IMR-90 (cell line): ENCODE data around the gene OGFOD2. TPM values are rescaled to one million over a fixed set of nuclear protein-coding genes. Genes with fewer than 3 reads are reported as not detected.

Experiments used
- ATAC-seq: fragments of 200-7000 bp; cut with Tn5 transposase; 2 replicates; pipeline ENCODE4 v1.9.1; 2020; ENCODE audit warnings: low read depth, mild to moderate bottlenecking, moderate library complexity
- BruUV-seq: library from RNA; stranded (reverse); fragments of 400-500 nt; replicated peaks from 2 replicates; lab custom pipeline; 2021; lab: Mats Ljungman, UMichigan
- CTCF ChIA-PET: fragments of 300-600 bp; formaldehyde crosslinking; extraction: SDS; loops from one replicate; lab custom pipeline; 2021; ENCODE audit warnings: antibody characterized with exemption; lab: Yijun Ruan, JAX
- POLR2A ChIA-PET: fragments of 300-600 bp; sonication (Branson Sonifier 250); formaldehyde crosslinking; loops from one replicate; lab custom pipeline; 2022; ENCODE audit warnings: antibody characterized with exemption; ENCODE audit not compliant: unreplicated experiment; lab: Charles Lee
- DNase-seq: peaks from one replicate; pipeline ENCODE4 v3.0.0; 2013
- H2AFZ ChIP-seq: replicated peaks from 2 replicates; pipeline ENCODE3; 2013; ENCODE audit warnings: low read length, mild to moderate bottlenecking; ENCODE audit not compliant: poor library complexity
- H2AK5ac ChIP-seq: 2 replicates; pipeline ENCODE4 v1.6.1; 2013; ENCODE audit warnings: low read depth, low read length, inconsistent platforms
- H2AK9ac ChIP-seq: replicated peaks from 2 replicates; pipeline ENCODE3; 2013; ENCODE audit warnings: mild to moderate bottlenecking, low read depth, low read length, moderate library complexity; ENCODE audit not compliant: poor library complexity
- H2BK120ac ChIP-seq: 2 replicates; pipeline ENCODE4 v1.6.1; 2013; ENCODE audit warnings: low read depth, low read length, inconsistent platforms
- H2BK15ac ChIP-seq: 3 replicates; pipeline ENCODE4 v1.6.1; 2013; ENCODE audit warnings: low read depth, low read length, inconsistent platforms
- H2BK20ac ChIP-seq: 2 replicates; pipeline ENCODE4 v1.6.1; 2013; ENCODE audit warnings: low read depth, mild to moderate bottlenecking, inconsistent platforms, low read length, moderate library complexity
- H2BK5ac ChIP-seq: 2 replicates; pipeline ENCODE4 v1.6.1; 2013; ENCODE audit warnings: mild to moderate bottlenecking, low read depth, low read length, inconsistent platforms; ENCODE audit not compliant: poor library complexity, severe bottlenecking
- H3K14ac ChIP-seq: replicated peaks from 2 replicates; pipeline ENCODE4 v1.6.1; 2013; ENCODE audit warnings: low read depth, low read length, inconsistent platforms
- H3K18ac ChIP-seq: 2 replicates; pipeline ENCODE4 v1.6.1; 2013; ENCODE audit warnings: low read depth, low read length, control low read depth
- H3K23ac ChIP-seq: 2 replicates; pipeline ENCODE4 v1.6.1; 2013; ENCODE audit warnings: low read depth, low read length, inconsistent platforms
- H3K27ac ChIP-seq: 2 replicates; pipeline ENCODE4 v1.5.1; 2013; ENCODE audit warnings: mild to moderate bottlenecking, control low read depth, low read length; ENCODE audit not compliant: insufficient read depth
- H3K27me3 ChIP-seq: 2 replicates; pipeline ENCODE4 v1.6.1; 2013; ENCODE audit warnings: low read length; ENCODE audit not compliant: control insufficient read depth, insufficient read depth
- H3K36me3 ChIP-seq: 2 replicates; pipeline ENCODE4 v1.6.1; 2013; ENCODE audit warnings: low read length, mixed read lengths; ENCODE audit not compliant: control insufficient read depth, insufficient read depth
- H3K4ac ChIP-seq: 2 replicates; pipeline ENCODE4 v1.6.1; 2013; ENCODE audit warnings: low read depth, low read length, inconsistent platforms
- H3K4me1 ChIP-seq: 2 replicates; pipeline ENCODE4 v1.6.1; 2013; ENCODE audit warnings: low read length, mixed read lengths; ENCODE audit not compliant: control insufficient read depth, insufficient read depth
- H3K4me2 ChIP-seq: 2 replicates; pipeline ENCODE4 v1.6.1; 2013; ENCODE audit warnings: low read depth, mild to moderate bottlenecking, control low read depth, low read length, moderate library complexity
- H3K4me3 ChIP-seq: 2 replicates; pipeline ENCODE4 v1.5.1; 2013; ENCODE audit warnings: low read depth, mild to moderate bottlenecking, control low read depth, low read length, moderate library complexity; ENCODE audit not compliant: insufficient read depth
- H3K56ac ChIP-seq: 2 replicates; pipeline ENCODE4 v1.6.1; 2013; ENCODE audit warnings: low read length, inconsistent platforms; ENCODE audit not compliant: insufficient read depth; ENCODE audit errors: extremely low read depth
- H3K79me1 ChIP-seq, 2 experiments: 2 replicates each; pipeline ENCODE4 v1.6.1; 2013; ENCODE audit warnings: low read length in 2 of 2, inconsistent platforms in 1 of 2, low read depth in 1 of 2
- H3K9ac ChIP-seq: 2 replicates; pipeline ENCODE4 v1.6.1; 2013; ENCODE audit warnings: low read depth, low read length, control low read depth
- H3K9me1 ChIP-seq: 2 replicates; pipeline ENCODE4 v1.6.1; 2013; ENCODE audit warnings: low read length, inconsistent platforms; ENCODE audit not compliant: insufficient read depth
- H3K9me3 ChIP-seq: 2 replicates; pipeline ENCODE4 v1.6.1; 2013; ENCODE audit warnings: low read length; ENCODE audit not compliant: control insufficient read depth, insufficient read depth
- H4K20me1 ChIP-seq: 2 replicates; pipeline ENCODE4 v1.6.1; 2013; ENCODE audit warnings: low read length, inconsistent platforms; ENCODE audit not compliant: insufficient read depth
- H4K5ac ChIP-seq: 2 replicates; pipeline ENCODE4 v1.6.1; 2013; ENCODE audit warnings: mild to moderate bottlenecking, low read depth, low read length, control low read depth
- H4K8ac ChIP-seq, 2 experiments: 2 replicates each; pipeline ENCODE4 v1.6.1; 2013; ENCODE audit warnings: low read depth in 2 of 2, low read length in 2 of 2, control low read depth in 1 of 2, inconsistent platforms in 1 of 2
- H4K91ac ChIP-seq: 2 replicates; pipeline ENCODE4 v1.6.1; 2013; ENCODE audit warnings: low read depth, low read length, inconsistent platforms; ENCODE audit not compliant: insufficient read depth
- BHLHE40 ChIP-seq: fragments of 150-350 bp; IDR thresholded peaks from 2 replicates; pipeline ENCODE4 v1.6.1; 2016; ENCODE audit warnings: mild to moderate bottlenecking, low read depth, low read length
- CEBPB ChIP-seq: IDR thresholded peaks from 2 replicates; pipeline ENCODE4 v1.6.1; 2012; ENCODE audit warnings: low read depth, low read length, improper control_type of control experiment
- CHD1 ChIP-seq: IDR thresholded peaks from 2 replicates; pipeline ENCODE4 v1.6.1; 2012; ENCODE audit warnings: low read depth, low read length, improper control_type of control experiment
- FOS ChIP-seq: fragments of 150-350 bp; IDR thresholded peaks from 2 replicates; pipeline ENCODE4 v1.6.1; 2016; ENCODE audit warnings: low read depth, low read length
- MAFK ChIP-seq: IDR thresholded peaks from 2 replicates; pipeline ENCODE4 v1.6.1; 2012; ENCODE audit warnings: low read depth, low read length, improper control_type of control experiment
- MAZ ChIP-seq: IDR thresholded peaks from 2 replicates; pipeline ENCODE4 v1.6.1; 2012; ENCODE audit warnings: low read depth, mild to moderate bottlenecking, low read length, improper control_type of control experiment, moderate library complexity, borderline replicate concordance
- MXI1 ChIP-seq: IDR thresholded peaks from 2 replicates; pipeline ENCODE4 v1.6.1; 2012; ENCODE audit warnings: low read depth, mild to moderate bottlenecking, low read length, moderate library complexity, borderline replicate concordance
- NFE2L2 ChIP-seq: fragments of 150-350 bp; IDR thresholded peaks from 2 replicates; pipeline ENCODE4 v1.6.1; 2016; ENCODE audit warnings: low read depth, mild to moderate bottlenecking, low read length
- POLR2A ChIP-seq: IDR thresholded peaks from 2 replicates; pipeline ENCODE4 v1.6.1; 2012; ENCODE audit warnings: mild to moderate bottlenecking, low read depth, low read length
- RCOR1 ChIP-seq: IDR thresholded peaks from 2 replicates; pipeline ENCODE4 v1.6.1; 2012; ENCODE audit warnings: mild to moderate bottlenecking, low read length, improper control_type of control experiment; ENCODE audit not compliant: insufficient replicate concordance
- RFX5 ChIP-seq: IDR thresholded peaks from 2 replicates; pipeline ENCODE4 v1.8.0; 2012; ENCODE audit warnings: low read depth, mild to moderate bottlenecking, low read length, moderate library complexity
- SMC3 ChIP-seq: fragments of 150-350 bp; IDR thresholded peaks from 2 replicates; pipeline ENCODE4 v1.6.1; 2016; ENCODE audit warnings: low read depth, mild to moderate bottlenecking, antibody characterized with exemption, low read length, moderate library complexity
- whole genome bisulfite sequencing, 2 experiments: methylation state at CpG; one replicate each; pipeline versions ENCODE4 v1.1.5 to v1.1.7; 2013; ENCODE audit warnings: missing lambda C conversion rate in 2 of 2; ENCODE audit not compliant: insufficient read length in 1 of 2; ENCODE audit errors: extremely low coverage in 2 of 2; 5-methylcytosine and 5-hydroxymethylcytosine counted together
- dilution Hi-C: fragments of 300-500 bp; cut with HindIII; formaldehyde crosslinking; loops from one replicate; pipeline ENCODE4 v1.14.3; 2018; ENCODE audit warnings: low sequenced_read_pairs; ENCODE audit not compliant: unreplicated experiment
- in situ Hi-C: fragments of 300-500 bp; cut with MboI; formaldehyde crosslinking; loops from 3 replicates; pipeline ENCODE4 v1.14.3; 2019; ENCODE audit warnings: low sequenced_read_pairs, inconsistent platforms, mixed read lengths
- intact Hi-C: fragments of 100-400 bp; cut with micrococcal nuclease; formaldehyde crosslinking; loops from 2 replicates; pipeline ENCODE4 v1.10.0; 2022
- polyA plus RNA-seq, 3 experiments: library from polyadenylated mRNA; depleted of rRNA; stranded (reverse); fragments of >200 nt; gene quantifications; 2 replicates each; pipeline ENCODE4 v1.2.3, GENCODE V29; 2012; ENCODE audit warnings: low replicate concordance in 1 of 3
- total RNA-seq: library from RNA; depleted of rRNA; stranded (reverse); fragments of >200 nt; gene quantifications from 2 replicates; pipeline ENCODE4 v1.2.3, GENCODE V29; 2012
- TF ChIP-seq, protein P1 (sequence below): fragments of 150-350 bp; IDR thresholded peaks from 2 replicates; pipeline ENCODE4 v1.6.1; 2017; ENCODE audit warnings: mild to moderate bottlenecking, antibody characterized with exemption, low read length, low read depth
- TF ChIP-seq, protein P2 (sequence below): fragments of 150-350 bp; IDR thresholded peaks from 2 replicates; pipeline ENCODE4 v1.6.1; 2016; ENCODE audit warnings: low read depth, mild to moderate bottlenecking, low read length, moderate library complexity, borderline replicate concordance
- TF ChIP-seq, protein P3 (sequence below): conservative IDR thresholded peaks from 2 replicates; pipeline ENCODE4 v1.5.1; 2012; ENCODE audit warnings: mild to moderate bottlenecking, low read depth, low read length, improper control_type of control experiment

Gene OGFOD2
- total and polyA plus RNA-seq, 2 of the 4 experiments (the other 2 are of a cell fraction) = 4.3 to 18.2 TPM

DNA sequence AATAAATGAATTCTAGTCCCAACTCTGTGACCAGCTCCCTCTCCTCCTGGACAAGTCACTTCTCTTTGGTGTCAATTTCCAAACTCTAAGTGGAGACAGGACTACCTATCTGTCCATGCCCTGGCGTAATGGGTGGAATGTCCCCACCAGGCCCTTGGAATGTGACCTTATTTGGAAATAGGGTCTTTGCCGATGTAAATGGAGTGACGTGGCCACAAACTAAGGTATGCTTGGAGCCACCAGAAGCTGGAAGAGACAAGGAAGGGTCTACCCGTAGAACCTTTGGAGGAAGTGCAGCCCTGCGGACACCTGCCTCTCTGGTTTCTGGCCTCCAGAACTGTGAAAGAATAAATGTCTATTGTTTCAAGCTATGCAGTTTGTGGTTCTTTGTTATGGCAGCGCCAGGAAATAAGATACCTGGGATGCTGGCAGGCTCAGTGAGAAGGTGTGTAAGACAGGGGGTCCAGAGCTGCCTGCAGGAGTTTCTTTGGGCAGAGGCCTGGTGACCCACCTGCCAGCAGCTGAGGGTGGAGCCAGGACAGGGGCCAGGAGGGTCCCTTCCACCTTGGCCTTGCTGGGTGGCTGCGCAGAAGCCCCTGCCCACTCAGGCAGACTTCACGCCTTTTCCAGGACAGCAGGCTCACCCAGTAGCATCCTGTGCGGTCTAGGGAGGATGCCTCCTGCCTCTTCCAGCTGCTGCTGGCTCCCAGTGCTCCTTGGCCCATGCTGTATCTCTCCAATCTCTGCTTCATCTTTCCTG lies 51.2 kb downstream of the OGFOD2 start:
- Histone ChIP-seq H3K9me1 (peaks cover 8% of the 10 kb centered on the region), H3K27me3 (no peaks in the 10 kb centered on the region), H2BK20ac (no peak overlapping the region), H2BK5ac (no peak overlapping the region), H3K9me3 (no peaks in the 10 kb centered on the region), H3K18ac (no peak overlapping the region), H3K4me1 (peaks cover 3% of the 10 kb centered on the region; the same call in 1 of the 2 replicates), H4K5ac (no peak overlapping the region), H2AK9ac (no peak overlapping the region), H4K20me1 (0 out of 2 replicates have a peak, but pooled peaks cover 2% of the 10 kb centered on the region), H3K23ac (no peak overlapping the region), H2BK15ac (no peak overlapping the region), H3K27ac (no peak overlapping the region), H2BK120ac (no peak overlapping the region), H3K56ac (no peak overlapping the region), H4K8ac (no peak overlapping the region), H3K36me3 (peaks cover 15% of the 10 kb centered on the region; the same call in 1 of the 2 replicates), H3K14ac (no peak overlapping the region), H2AFZ (no peak overlapping the region), H3K4ac (no peak overlapping the region), H3K4me2 (no peak overlapping the region), H4K91ac (no peak overlapping the region), H3K4me3 (no peak overlapping the region), H3K9ac (no peak overlapping the region), H3K79me1 (no peaks in the 10 kb centered on the region; a peak in 1 of 4 replicates), H2AK5ac (no peak overlapping the region)
- POLR2A ChIA-PET = no interaction called here
- dilution Hi-C loops (no loop called here), intact Hi-C loops (no loop called here), in situ Hi-C loops (no loop called here)
- no peak for ATAC-seq
- no peak for DNase-seq
- 91% methylated on average over 9 of the region's 9 CpGs; no CpG with 5 or more reads in 1 of the 2 experiments for WGBS, 2 experiments
- BruUV-seq = no TSS peak
- CTCF ChIA-PET = interaction anchor here (1.0 kb wide), 1 partner anchor 8 kb away, joined by 3 read pairs; no protein-coding TSS in a partner anchor
- no peak for TF ChIP-seq MXI1
- TF ChIP-seq POLR2A = no peak
- TF ChIP-seq SMC3 = no peak
- TF ChIP-seq RFX5 = no peak
- no peak for TF ChIP-seq CEBPB
- TF ChIP-seq NFE2L2 = no peak
- TF ChIP-seq CHD1 = no peak
- no peak for TF ChIP-seq MAZ
- no peak for TF ChIP-seq FOS
- TF ChIP-seq RCOR1 = no peak
- TF ChIP-seq MAFK = no peak
- TF ChIP-seq, protein P1, sequence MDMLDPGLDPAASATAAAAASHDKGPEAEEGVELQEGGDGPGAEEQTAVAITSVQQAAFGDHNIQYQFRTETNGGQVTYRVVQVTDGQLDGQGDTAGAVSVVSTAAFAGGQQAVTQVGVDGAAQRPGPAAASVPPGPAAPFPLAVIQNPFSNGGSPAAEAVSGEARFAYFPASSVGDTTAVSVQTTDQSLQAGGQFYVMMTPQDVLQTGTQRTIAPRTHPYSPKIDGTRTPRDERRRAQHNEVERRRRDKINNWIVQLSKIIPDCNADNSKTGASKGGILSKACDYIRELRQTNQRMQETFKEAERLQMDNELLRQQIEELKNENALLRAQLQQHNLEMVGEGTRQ = no peak
- TF ChIP-seq, protein P2, sequence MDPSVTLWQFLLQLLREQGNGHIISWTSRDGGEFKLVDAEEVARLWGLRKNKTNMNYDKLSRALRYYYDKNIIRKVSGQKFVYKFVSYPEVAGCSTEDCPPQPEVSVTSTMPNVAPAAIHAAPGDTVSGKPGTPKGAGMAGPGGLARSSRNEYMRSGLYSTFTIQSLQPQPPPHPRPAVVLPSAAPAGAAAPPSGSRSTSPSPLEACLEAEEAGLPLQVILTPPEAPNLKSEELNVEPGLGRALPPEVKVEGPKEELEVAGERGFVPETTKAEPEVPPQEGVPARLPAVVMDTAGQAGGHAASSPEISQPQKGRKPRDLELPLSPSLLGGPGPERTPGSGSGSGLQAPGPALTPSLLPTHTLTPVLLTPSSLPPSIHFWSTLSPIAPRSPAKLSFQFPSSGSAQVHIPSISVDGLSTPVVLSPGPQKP = no peak
- TF ChIP-seq BHLHE40 = no peak
- TF ChIP-seq, protein P3, sequence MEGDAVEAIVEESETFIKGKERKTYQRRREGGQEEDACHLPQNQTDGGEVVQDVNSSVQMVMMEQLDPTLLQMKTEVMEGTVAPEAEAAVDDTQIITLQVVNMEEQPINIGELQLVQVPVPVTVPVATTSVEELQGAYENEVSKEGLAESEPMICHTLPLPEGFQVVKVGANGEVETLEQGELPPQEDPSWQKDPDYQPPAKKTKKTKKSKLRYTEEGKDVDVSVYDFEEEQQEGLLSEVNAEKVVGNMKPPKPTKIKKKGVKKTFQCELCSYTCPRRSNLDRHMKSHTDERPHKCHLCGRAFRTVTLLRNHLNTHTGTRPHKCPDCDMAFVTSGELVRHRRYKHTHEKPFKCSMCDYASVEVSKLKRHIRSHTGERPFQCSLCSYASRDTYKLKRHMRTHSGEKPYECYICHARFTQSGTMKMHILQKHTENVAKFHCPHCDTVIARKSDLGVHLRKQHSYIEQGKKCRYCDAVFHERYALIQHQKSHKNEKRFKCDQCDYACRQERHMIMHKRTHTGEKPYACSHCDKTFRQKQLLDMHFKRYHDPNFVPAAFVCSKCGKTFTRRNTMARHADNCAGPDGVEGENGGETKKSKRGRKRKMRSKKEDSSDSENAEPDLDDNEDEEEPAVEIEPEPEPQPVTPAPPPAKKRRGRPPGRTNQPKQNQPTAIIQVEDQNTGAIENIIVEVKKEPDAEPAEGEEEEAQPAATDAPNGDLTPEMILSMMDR = no peak
